ENCODE results near the gene RNF5.
"Not testable (repeated sequence)": the region's sequence is repeated elsewhere in the genome, so short reads cannot be mapped to it uniquely, and the experiment has no call there.

DNA sequence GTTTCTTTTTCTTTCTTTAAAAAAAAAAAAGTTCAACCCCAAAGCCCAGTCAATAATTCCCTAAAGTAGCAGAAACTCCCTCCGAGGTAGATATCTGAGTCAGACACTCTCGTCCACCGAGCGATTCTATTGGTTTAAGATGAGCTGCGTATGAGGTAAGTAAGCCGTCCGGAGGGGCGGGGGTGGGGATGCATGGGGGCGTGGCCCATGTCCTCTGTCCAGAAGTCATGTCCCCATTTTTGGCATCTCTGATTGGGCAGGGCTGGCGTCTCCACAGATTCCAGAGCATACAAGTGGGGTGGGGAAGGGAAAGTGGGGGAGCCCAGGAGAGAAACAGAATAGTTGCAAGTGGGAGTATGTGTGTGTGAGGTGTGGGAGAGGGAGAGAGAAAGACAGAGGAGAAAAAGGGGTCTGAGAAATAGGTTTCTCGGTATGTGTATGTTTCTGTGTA lies 7.5 kb downstream of the RNF5 start:
- TF ChIP-seq EP300 (IDR thresholded peaks at IDR 0.05; ENCODE audit: borderline replicate concordance in 1 of 2, low read depth in 1 of 2, low read length in 1 of 2); POLR2AphosphoS5 (IDR thresholded peaks at IDR 0.05; ENCODE audit: low read depth, low read length); RFX5 (IDR thresholded peaks at IDR 0.05; ENCODE audit: low read length): not testable (repeated sequence)
- TF ChIP-seq, protein P1, sequence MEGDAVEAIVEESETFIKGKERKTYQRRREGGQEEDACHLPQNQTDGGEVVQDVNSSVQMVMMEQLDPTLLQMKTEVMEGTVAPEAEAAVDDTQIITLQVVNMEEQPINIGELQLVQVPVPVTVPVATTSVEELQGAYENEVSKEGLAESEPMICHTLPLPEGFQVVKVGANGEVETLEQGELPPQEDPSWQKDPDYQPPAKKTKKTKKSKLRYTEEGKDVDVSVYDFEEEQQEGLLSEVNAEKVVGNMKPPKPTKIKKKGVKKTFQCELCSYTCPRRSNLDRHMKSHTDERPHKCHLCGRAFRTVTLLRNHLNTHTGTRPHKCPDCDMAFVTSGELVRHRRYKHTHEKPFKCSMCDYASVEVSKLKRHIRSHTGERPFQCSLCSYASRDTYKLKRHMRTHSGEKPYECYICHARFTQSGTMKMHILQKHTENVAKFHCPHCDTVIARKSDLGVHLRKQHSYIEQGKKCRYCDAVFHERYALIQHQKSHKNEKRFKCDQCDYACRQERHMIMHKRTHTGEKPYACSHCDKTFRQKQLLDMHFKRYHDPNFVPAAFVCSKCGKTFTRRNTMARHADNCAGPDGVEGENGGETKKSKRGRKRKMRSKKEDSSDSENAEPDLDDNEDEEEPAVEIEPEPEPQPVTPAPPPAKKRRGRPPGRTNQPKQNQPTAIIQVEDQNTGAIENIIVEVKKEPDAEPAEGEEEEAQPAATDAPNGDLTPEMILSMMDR (IDR thresholded peaks at IDR 0.05) = not testable (repeated sequence)

All from SK-N-SH (cell line).